Caco-2 (cell line): ENCODE data around the gene PTPN9. TPM values are rescaled to one million over a fixed set of nuclear protein-coding genes. Genes with fewer than 3 reads are reported as not detected.

ENCODE experiments used
- BruUV-seq: library from RNA; stranded (reverse); fragments of 400-500 nt; replicated peaks from 2 replicates; lab custom pipeline; 2021; lab: Mats Ljungman, UMichigan
- CTCF ChIA-PET: fragments of 300-600 bp; sonication (Branson Sonifier 250); formaldehyde crosslinking; loops from one replicate; lab custom pipeline; 2022; ENCODE audit warnings: antibody characterized with exemption; lab: Charles Lee
- POLR2A ChIA-PET: fragments of 300-600 bp; sonication (Branson Sonifier 250); formaldehyde crosslinking; loops from one replicate; lab custom pipeline; 2022; ENCODE audit warnings: antibody characterized with exemption; lab: Charles Lee
- DNase-seq, 2 experiments: peaks; one replicate each; pipeline versions ENCODE4 v3.0.0 to v3.0.0-alpha.2; 2020 to 2022
- H3K27me3 ChIP-seq: replicated peaks from 2 replicates; pipeline ENCODE4 v1.6.0; 2011; ENCODE audit warnings: low read length; ENCODE audit not compliant: control insufficient read depth, insufficient read depth
- H3K36me3 ChIP-seq: 2 replicates; pipeline ENCODE4 v1.5.1; 2011; ENCODE audit warnings: low read length; ENCODE audit not compliant: control insufficient read depth, insufficient read depth
- H3K4me1 ChIP-seq: fragments of 250-450 bp; sonication (Bioruptor Pico); 2 replicates; pipeline ENCODE4 v1.5.1; 2020; ENCODE audit warnings: mild to moderate bottlenecking
- H3K4me3 ChIP-seq: 2 replicates; pipeline ENCODE4 v1.5.1; 2011; ENCODE audit warnings: low read depth, mild to moderate bottlenecking, control low read depth, low read length
- H3K9me3 ChIP-seq: fragments of 250-450 bp; sonication (Bioruptor Pico); 2 replicates; pipeline ENCODE4 v1.5.1; 2020; ENCODE audit warnings: mild to moderate bottlenecking, moderate library complexity
- H3K27ac Mint-ChIP-seq: one replicate; pipeline ENCODE4 v1.8.0; 2022; ENCODE audit warnings: mixed read lengths; ENCODE audit not compliant: unreplicated experiment
- H3K27me3 Mint-ChIP-seq: one replicate; pipeline ENCODE4 v1.8.0; 2022; ENCODE audit warnings: mixed read lengths; ENCODE audit not compliant: insufficient read depth, unreplicated experiment
- H3K36me3 Mint-ChIP-seq: one replicate; pipeline ENCODE4 v1.8.0; 2022; ENCODE audit warnings: mild to moderate bottlenecking, mixed read lengths; ENCODE audit not compliant: insufficient read depth, unreplicated experiment
- H3K4me1 Mint-ChIP-seq: one replicate; pipeline ENCODE4 v1.8.0; 2022; ENCODE audit warnings: low read depth, mixed read lengths; ENCODE audit not compliant: unreplicated experiment
- H3K4me3 Mint-ChIP-seq: one replicate; pipeline ENCODE4 v1.8.0; 2022; ENCODE audit warnings: mild to moderate bottlenecking, moderate library complexity, mixed read lengths; ENCODE audit not compliant: unreplicated experiment
- H3K9me3 Mint-ChIP-seq: one replicate; pipeline ENCODE4 v1.8.0; 2022; ENCODE audit warnings: mixed read lengths; ENCODE audit not compliant: unreplicated experiment
- CTCF ChIP-seq, 2 experiments: fragments of 200-600 bp in 1 of 2; IDR thresholded peaks; 1 replicate in 1 of 2; 2 replicates in 1 of 2; pipeline versions ENCODE4 v1.5.1 to v1.8.0; 2011 to 2022; ENCODE audit warnings: antibody characterized with exemption in 1 of 2, control low read depth in 1 of 2, inconsistent platforms in 1 of 2, low read depth in 1 of 2, low read length in 1 of 2, mild to moderate bottlenecking in 1 of 2, moderate library complexity in 1 of 2; ENCODE audit not compliant: insufficient read depth in 1 of 2, severe bottlenecking in 1 of 2, unreplicated experiment in 1 of 2
- intact Hi-C: fragments of 100-400 bp; cut with micrococcal nuclease; formaldehyde crosslinking; loops from one replicate; pipeline ENCODE4 v1.10.0; 2022; ENCODE audit not compliant: unreplicated experiment
- total RNA-seq: library from RNA; stranded (reverse); gene quantifications from 2 replicates; pipeline ENCODE4 v1.2.3, GENCODE V29; 2022

PTPN9 gene
- total RNA-seq, 1 experiment from 2014 or later: 27.7 TPM

- Mint-ChIP-seq H3K4me3 (no peak overlapping the region), H3K27ac (no peak overlapping the region), H3K9me3 (no peaks in the 10 kb centered on the region), H3K4me1 (peaks cover 19% of the 10 kb centered on the region), H3K36me3 (peaks cover 6% of the 10 kb centered on the region), H3K27me3 (no peaks in the 10 kb centered on the region)
- BruUV-seq: no TSS peak
- intact Hi-C loops: no loop called here
- TF ChIP-seq CTCF (IDR thresholded peaks at IDR 0.05; ENCODE audit: insufficient read depth in 1 of 2, low read depth in 1 of 2, low read length in 1 of 2, severe bottlenecking in 1 of 2, unreplicated experiment in 1 of 2): no peak
- H3K4me3 ChIP-seq: no peak overlapping the region
- CTCF ChIA-PET: no interaction called here
- no peaks in the 10 kb centered on the region for H3K27me3 ChIP-seq
- no peaks in the 10 kb centered on the region for H3K9me3 ChIP-seq
- H3K4me1 ChIP-seq: peaks cover 18% of the 10 kb centered on the region
- POLR2A ChIA-PET: interaction anchor here (0.6 kb wide), 1 partner anchor 40 kb away, joined by 4 read pairs; no protein-coding TSS in a partner anchor
- H3K36me3 ChIP-seq: no peaks in the 10 kb centered on the region; the same call in none of the 2 replicates
- DNase-seq: no peak
Observed at GRCh38 chr15:75599401-75599800, 20.3 kb upstream of the PTPN9 start.

- ChIA-PET POLR2A (interaction anchor here (0.6 to 1.7 kb wide), 2 partner anchors 42 to 138 kb away, joined by 3 to 5 read pairs; partner anchors contain the start of gene IMP3), CTCF (interaction anchor here (1.8 kb wide), 1 partner anchor 19 kb away, joined by 7 read pairs; the partner anchor contains the start of gene PTPN9)
- Mint-ChIP-seq H3K9me3 (no peaks in the 10 kb centered on the region), H3K36me3 (peaks cover 6% of the 10 kb centered on the region), H3K4me1 (peaks cover 19% of the 10 kb centered on the region), H3K27me3 (no peaks in the 10 kb centered on the region), H3K27ac (no peak overlapping the region), H3K4me3 (no peak overlapping the region)
- DNase-seq: no peak
- Histone ChIP-seq H3K9me3 (no peaks in the 10 kb centered on the region), H3K36me3 (no peaks in the 10 kb centered on the region; the same call in none of the 2 replicates), H3K4me3 (no peak overlapping the region), H3K27me3 (no peaks in the 10 kb centered on the region), H3K4me1 (peaks cover 18% of the 10 kb centered on the region)
- no peak for TF ChIP-seq CTCF (IDR thresholded peaks at IDR 0.05; ENCODE audit: insufficient read depth in 1 of 2, low read depth in 1 of 2, low read length in 1 of 2, severe bottlenecking in 1 of 2, unreplicated experiment in 1 of 2)
- intact Hi-C loops: no loop called here
- BruUV-seq: no TSS peak
Observed at GRCh38 chr15:75598361-75598760, 19.2 kb upstream of the PTPN9 start.

GRCh38 chr15:75597667-75598341 lies 18.7 kb upstream of the PTPN9 start:
- peak; percentile 6 to 18 for TF ChIP-seq CTCF (IDR thresholded peaks at IDR 0.05; ENCODE audit: insufficient read depth in 1 of 2, low read depth in 1 of 2, low read length in 1 of 2, severe bottlenecking in 1 of 2, unreplicated experiment in 1 of 2)
- no peaks in the 10 kb centered on the region for H3K27me3 ChIP-seq
- DNase-seq: no peak
- Mint-ChIP-seq H3K27ac (no peak overlapping the region), H3K4me3 (no peak overlapping the region), H3K9me3 (no peaks in the 10 kb centered on the region), H3K36me3 (peaks cover 6% of the 10 kb centered on the region), H3K27me3 (no peaks in the 10 kb centered on the region), H3K4me1 (peaks cover 19% of the 10 kb centered on the region)
- no peak overlapping the region for H3K4me3 ChIP-seq
- intact Hi-C loops: no loop called here
- CTCF ChIA-PET: interaction anchor here (0.6 to 1.8 kb wide), 4 partner anchors 19 to 89 kb away, joined by 3 to 7 read pairs (median 4); partner anchors contain the start of gene PTPN9
- no peaks in the 10 kb centered on the region; the same call in none of the 2 replicates for H3K36me3 ChIP-seq
- BruUV-seq: no TSS peak
- no peaks in the 10 kb centered on the region for H3K9me3 ChIP-seq
- POLR2A ChIA-PET: interaction anchor here (0.6 to 1.7 kb wide), 2 partner anchors 43 to 137 kb away, joined by 3 to 5 read pairs; partner anchors contain the start of gene IMP3
- H3K4me1 ChIP-seq: peaks cover 19% of the 10 kb centered on the region
